GM21825 (cell line): ENCODE results near the gene ATP1A2.

Source experiments
- ATAC-seq: cut with Tn5 transposase; IDR thresholded peaks from one replicate; pipeline ENCODE4 v1.9.1; 2021; ENCODE audit warnings: mild to moderate bottlenecking, moderate library complexity; ENCODE audit not compliant: unreplicated experiment

Gene ATP1A2

DNA sequence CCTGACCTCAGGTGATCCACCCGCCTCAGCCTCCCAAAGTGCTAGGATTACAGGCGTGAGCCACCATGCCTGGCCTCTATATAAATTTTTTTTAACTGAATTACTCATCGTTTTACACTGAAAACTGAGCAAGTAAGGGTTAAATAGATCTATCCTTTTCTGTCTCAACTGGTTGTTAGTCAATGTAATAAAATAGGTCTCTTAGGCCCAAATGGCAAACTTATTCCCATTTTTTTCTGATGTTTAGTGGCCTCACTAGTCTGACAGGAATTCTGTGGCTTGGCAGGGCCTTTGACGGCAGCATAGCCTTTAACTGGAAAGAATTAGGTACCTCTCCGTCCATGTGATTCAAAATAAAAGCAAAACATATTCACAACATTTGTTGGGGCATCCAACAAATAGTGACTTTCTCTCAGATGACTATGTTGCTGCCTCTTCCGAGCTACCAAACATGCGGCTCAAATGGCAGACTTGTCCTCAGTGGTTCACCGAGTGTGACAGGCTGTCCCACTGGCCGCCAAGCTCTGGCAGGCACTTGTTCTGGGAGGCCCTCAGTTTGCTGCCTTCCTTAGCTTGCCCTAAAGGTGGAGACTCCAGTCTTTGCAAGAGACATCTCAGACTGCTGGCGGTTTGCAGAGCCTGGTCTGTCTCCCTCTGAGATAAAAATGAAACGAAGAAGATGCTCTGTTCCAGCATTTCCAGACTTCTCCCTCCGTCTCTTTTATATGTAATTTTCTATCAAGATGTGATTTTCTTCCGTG is 53.2 kb downstream of the ATP1A2 start:
- no peak for ATAC-seq

GRCh38 chr1:160169553-160170399 is 54.2 kb downstream of the ATP1A2 start:
- peak; percentile 74 for ATAC-seq

DNA sequence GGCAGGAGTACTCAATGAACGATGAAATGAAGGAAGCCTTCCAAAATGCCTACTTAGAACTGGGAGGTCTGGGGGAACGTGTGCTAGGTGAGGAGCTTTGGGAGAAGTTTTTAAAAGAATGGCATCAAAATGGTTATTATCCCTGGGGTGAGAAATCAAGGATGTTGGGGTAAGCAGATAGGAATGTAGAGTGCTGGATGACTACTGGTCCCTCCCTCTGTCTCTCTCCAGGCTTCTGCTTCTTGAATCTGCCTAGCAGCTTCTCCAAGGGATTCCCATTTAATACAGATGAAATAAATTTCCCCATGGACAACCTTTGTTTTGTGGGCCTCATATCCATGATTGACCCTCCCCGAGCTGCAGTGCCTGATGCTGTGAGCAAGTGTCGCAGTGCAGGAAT is 55.8 kb downstream of the ATP1A2 start:
- ATAC-seq: no peak

DNA sequence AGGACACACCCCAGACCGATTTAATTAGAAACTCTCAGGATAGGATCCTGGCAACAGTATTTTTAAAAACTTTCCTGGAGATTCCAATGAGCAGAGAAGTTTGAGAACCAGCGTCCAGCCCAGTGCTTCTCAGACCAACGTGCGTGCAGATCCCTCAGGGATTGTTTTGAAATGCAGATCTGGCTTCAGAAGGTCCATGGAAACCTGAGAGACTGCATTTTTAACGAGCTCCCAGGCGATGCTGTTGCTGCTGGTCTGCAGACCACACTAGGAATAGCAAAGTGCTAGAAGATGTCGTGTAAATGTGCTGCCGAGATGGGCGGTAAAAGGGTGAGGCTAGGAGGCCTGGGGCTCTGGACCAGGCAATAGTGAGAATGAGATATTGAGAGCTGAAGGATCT is 56.4 kb downstream of the ATP1A2 start:
- no peak for ATAC-seq

DNA sequence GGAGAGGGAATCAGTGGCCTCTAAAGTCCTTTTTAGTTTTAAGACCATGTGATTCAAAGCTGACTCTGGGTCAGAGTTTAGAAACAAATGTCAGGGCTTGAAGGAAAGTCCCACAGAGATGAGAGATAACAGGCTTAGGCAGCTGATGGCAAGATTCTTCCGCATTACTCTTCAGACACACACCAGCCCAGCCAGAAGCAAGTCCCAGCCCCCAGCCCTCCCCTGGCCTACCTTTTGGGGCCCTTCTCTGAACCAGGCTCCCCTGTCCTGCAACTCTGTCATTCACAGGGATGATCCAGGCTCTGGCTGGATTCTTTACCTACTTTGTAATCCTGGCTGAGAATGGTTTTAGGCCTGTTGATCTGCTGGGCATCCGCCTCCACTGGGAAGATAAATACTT is 61.7 kb downstream of the ATP1A2 start:
- ATAC-seq: no peak

DNA sequence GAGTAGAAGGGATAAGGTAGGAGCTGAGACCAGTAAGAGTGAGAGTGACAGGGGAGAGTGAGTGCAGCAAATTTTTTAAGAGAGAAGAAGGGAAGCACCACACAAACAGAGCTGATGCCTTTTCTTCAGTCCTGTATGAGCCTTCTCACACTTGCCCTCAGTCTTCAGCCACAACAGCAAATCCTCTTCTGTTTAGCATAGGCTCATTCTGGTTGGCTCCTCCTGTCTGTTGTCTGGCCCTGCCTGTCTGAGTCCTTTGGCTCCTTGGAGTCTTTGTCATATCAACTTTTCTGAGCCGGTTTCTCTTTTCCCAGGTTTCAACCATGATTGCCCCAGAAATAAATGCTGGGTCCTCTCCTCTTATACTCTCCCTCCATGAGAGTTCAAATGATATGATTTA is 62.1 kb downstream of the ATP1A2 start:
- no peak for ATAC-seq

- ATAC-seq: no peak
Observed at GRCh38 chr1:160178731-160179130, 63.2 kb downstream of the ATP1A2 start.

- no peak for ATAC-seq
Observed at GRCh38 chr1:160179336-160179735, 63.8 kb downstream of the ATP1A2 start.

- ATAC-seq: no peak
Observed at GRCh38 chr1:160186246-160186645, 70.7 kb downstream of the ATP1A2 start.

DNA sequence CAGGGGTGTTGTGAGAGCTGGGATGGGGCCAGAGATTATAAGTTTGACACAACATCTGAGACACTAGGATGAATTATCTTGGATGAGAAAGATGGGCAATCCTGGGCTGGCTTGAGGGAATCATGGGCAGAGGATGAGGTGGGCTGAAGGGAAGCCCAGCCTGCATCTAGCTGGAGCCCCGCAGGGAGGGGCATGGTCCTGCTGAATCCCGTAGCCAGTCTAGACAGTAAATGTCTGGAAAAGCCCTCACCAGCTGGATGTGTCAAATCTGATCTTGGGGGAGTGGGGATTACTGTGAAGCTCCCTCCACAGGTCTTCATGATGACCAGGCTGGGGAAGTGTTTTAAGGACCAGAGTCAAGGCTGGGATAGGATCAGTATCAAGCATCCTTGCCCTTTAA is 71.2 kb downstream of the ATP1A2 start:
- no peak for ATAC-seq

GRCh38 chr1:160187407-160187806 is 71.8 kb downstream of the ATP1A2 start:
- ATAC-seq: no peak

DNA sequence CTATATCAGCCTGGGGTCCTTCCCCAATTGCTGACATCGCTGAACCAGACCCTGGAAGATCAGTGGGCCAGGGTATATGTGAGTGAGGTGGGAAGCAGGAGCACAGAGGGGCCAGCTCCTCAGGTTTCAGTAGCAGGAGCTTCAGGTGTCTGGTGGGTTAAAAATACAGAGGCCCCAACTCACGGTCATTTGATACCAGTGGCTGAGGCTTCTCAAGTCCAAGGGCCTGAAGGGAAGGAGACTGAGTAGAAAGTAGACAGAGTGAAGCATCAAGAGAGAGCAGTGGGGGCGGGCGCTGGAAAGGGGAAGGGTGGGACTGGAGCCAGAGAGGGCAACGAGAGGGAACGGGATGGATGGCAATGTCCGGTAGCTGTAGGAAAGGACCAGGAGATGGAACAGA is 72.8 kb downstream of the ATP1A2 start:
- ATAC-seq: no peak

- ATAC-seq: no peak
Observed at GRCh38 chr1:160189649-160190625, 74.4 kb downstream of the ATP1A2 start, which contains the start of gene CASQ1. Gene CASQ1 (plus strand): TSS chr1:160190575. CDS start chr1:160190752, 177 bp downstream.

DNA sequence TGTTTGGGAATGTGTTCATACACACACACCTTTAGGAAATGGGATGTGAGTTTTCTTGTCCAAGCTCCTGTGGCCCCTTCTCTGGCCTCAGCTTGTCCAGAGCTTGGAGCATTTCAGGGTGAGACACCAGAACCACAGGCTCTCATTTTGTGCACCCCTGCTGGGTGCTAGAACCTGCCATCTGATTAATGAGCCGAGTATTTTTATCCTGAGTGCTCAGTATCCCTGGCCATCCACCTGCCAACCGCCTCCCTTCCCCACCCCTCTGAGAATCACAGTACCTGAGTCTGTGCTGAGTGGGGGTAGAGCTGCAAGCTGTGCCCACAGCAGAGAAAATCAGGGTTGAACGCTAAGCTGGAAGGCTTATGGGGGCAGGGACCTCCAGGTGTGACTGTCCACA is 76.2 kb downstream of the ATP1A2 start:
- no peak for ATAC-seq

GRCh38 chr1:160192234-160192633 is 76.7 kb downstream of the ATP1A2 start:
- no peak for ATAC-seq
